RPMI8226 (cell line): ENCODE results near the gene PDE4B.

Experiments
- DNase-seq: peaks from one replicate; pipeline ENCODE4 v3.0.0-alpha.2; 2015

The PDE4B gene

GRCh38 chr1:66372522-66373101, 579.9 kb downstream of the PDE4B start:
- no peak for DNase-seq

GRCh38 chr1:66373157-66373591, 580.5 kb downstream of the PDE4B start:
- no peak for DNase-seq

GRCh38 chr1:66374148-66374547, 581.5 kb downstream of the PDE4B start:
- no peak for DNase-seq

GRCh38 chr1:66374561-66375111, 581.9 kb downstream of the PDE4B start:
- no peak for DNase-seq

GRCh38 chr1:66375125-66375524, 582.4 kb downstream of the PDE4B start:
- DNase-seq, result no peak

- peak; percentile 80 for DNase-seq
Measured at GRCh38 chr1:66380452-66381212, 587.9 kb downstream of the PDE4B start.

GRCh38 chr1:66381621-66382275, 589.1 kb downstream of the PDE4B start:
- no peak for DNase-seq

GRCh38 chr1:66383168-66383567, 590.5 kb downstream of the PDE4B start:
- DNase-seq, result no peak

- no peak for DNase-seq
Measured at GRCh38 chr1:66383611-66384010, 590.9 kb downstream of the PDE4B start.

- no peak for DNase-seq
Measured at GRCh38 chr1:66384258-66384921, 591.7 kb downstream of the PDE4B start.

- no peak for DNase-seq
Measured at GRCh38 chr1:66386712-66387111, 594.0 kb downstream of the PDE4B start.

GRCh38 chr1:66388913-66389312, 596.2 kb downstream of the PDE4B start:
- no peak for DNase-seq

GRCh38 chr1:66393586-66394287, 601.0 kb downstream of the PDE4B start:
- no peak for DNase-seq

GRCh38 chr1:66394603-66395002, 601.9 kb downstream of the PDE4B start:
- no peak for DNase-seq

GRCh38 chr1:66395202-66396061, 602.7 kb downstream of the PDE4B start:
- DNase-seq, result no peak

- no peak for DNase-seq
Measured at GRCh38 chr1:66396212-66396890, 603.7 kb downstream of the PDE4B start.

GRCh38 chr1:66397192-66397591, 604.5 kb downstream of the PDE4B start:
- DNase-seq, result peak; percentile 42

- DNase-seq, result no peak
Measured at GRCh38 chr1:66399888-66400529, 607.3 kb downstream of the PDE4B start.

- DNase-seq, result no peak
Measured at GRCh38 chr1:66400660-66401059, 608.0 kb downstream of the PDE4B start.

- no peak for DNase-seq
Measured at GRCh38 chr1:66401244-66401643, 608.5 kb downstream of the PDE4B start.
